ENCODE results near the gene ZNF282.
A peak's percentile ranks its signal among the peaks of the same experiment; 100 is the strongest.
"Not testable (repeated sequence)": the region's sequence is repeated elsewhere in the genome, so short reads cannot be mapped to it uniquely, and the experiment has no call there.

ZNF282 gene

GRCh38 chr7:149256568-149256967 is 61.2 kb downstream of the ZNF282 start:
- no peak for DNase-seq (ENCODE audit: low read depth)

- no peak for DNase-seq (ENCODE audit: low read depth)
Measured at GRCh38 chr7:149257146-149257545, 61.8 kb downstream of the ZNF282 start.

- DNase-seq (ENCODE audit: low read depth), result no peak
Measured at GRCh38 chr7:149261316-149261828, 66.0 kb downstream of the ZNF282 start.

- DNase-seq (ENCODE audit: low read depth), result peak; percentile 76
Measured at GRCh38 chr7:149261829-149262617, 66.7 kb downstream of the ZNF282 start, which contains the start of gene ZNF783. TSS of gene ZNF783 (plus strand) at chr7:149262196. CDS start at chr7:149262334, 138 bp downstream.

GRCh38 chr7:149266451-149266850 is 71.1 kb downstream of the ZNF282 start:
- no peak for DNase-seq (ENCODE audit: low read depth)

GRCh38 chr7:149267733-149268132 is 72.4 kb downstream of the ZNF282 start:
- DNase-seq (ENCODE audit: low read depth), result no peak

GRCh38 chr7:149274424-149274823 is 79.1 kb downstream of the ZNF282 start:
- not testable (repeated sequence) for DNase-seq (ENCODE audit: low read depth)
